ENCODE measurements around the gene GIMD1.
A peak's percentile ranks its signal among the peaks of the same experiment; 100 is the strongest.

- TF ChIP-seq CTCF (IDR thresholded peaks at IDR 0.05) (peak; percentile 37 to 58 (median 48)), POLR2AphosphoS5 (IDR thresholded peaks at IDR 0.05) (no peak), POLR2A (IDR thresholded peaks at IDR 0.05; ENCODE audit: low read depth) (no peak)
Observed at GRCh38 chr4:106369456-106370060, 980 bp upstream of the GIMD1 start.

All from esophagus muscularis mucosa (tissue), 3 donors.